Thymus (tissue), 14 donors: ENCODE results near the gene DPP10. TPM values are rescaled to one million over a fixed set of nuclear protein-coding genes. Genes with fewer than 3 reads are reported as not detected.
"Not testable (repeated sequence)": the region's sequence is repeated elsewhere in the genome, so short reads cannot be mapped to it uniquely, and the experiment has no call there.

Source experiments
- DNase-seq, 9 donors: peaks; one replicate each; pipeline ENCODE4 v3.0.0-alpha.2; 2013; ENCODE audit warnings: low spot score in 9 of 9, low read depth in 6 of 9, missing footprints in 1 of 9
- H3K27ac ChIP-seq, 2 donors: one replicate each; pipeline ENCODE4 v1.5.1; 2013; ENCODE audit warnings: control low read depth in 1 of 2, low read depth in 1 of 2, low read length in 1 of 2, mild to moderate bottlenecking in 1 of 2, moderate library complexity in 1 of 2
- H3K27me3 ChIP-seq, 2 donors: one replicate each; pipeline ENCODE4 v1.5.1; 2013; ENCODE audit warnings: low read length in 1 of 2; ENCODE audit not compliant: control insufficient read depth in 2 of 2, insufficient read depth in 1 of 2
- H3K36me3 ChIP-seq, 2 donors: one replicate each; pipeline ENCODE4 v1.5.1; 2013; ENCODE audit warnings: low read length in 1 of 2, mild to moderate bottlenecking in 1 of 2, moderate library complexity in 1 of 2; ENCODE audit not compliant: control insufficient read depth in 2 of 2, insufficient read depth in 2 of 2
- H3K4me1 ChIP-seq, 2 donors: one replicate each; pipeline ENCODE4 v1.5.1; 2013; ENCODE audit warnings: low read length in 2 of 2; ENCODE audit not compliant: control insufficient read depth in 2 of 2, insufficient read depth in 2 of 2
- H3K4me3 ChIP-seq, 2 donors: one replicate each; pipeline ENCODE4 v1.5.1; 2013; ENCODE audit warnings: low read length in 2 of 2, control low read depth in 1 of 2, mild to moderate bottlenecking in 1 of 2
- H3K9me3 ChIP-seq, 2 donors: one replicate each; pipeline ENCODE4 v1.5.1; 2013; ENCODE audit warnings: low read length in 1 of 2, mild to moderate bottlenecking in 1 of 2; ENCODE audit not compliant: control insufficient read depth in 2 of 2, insufficient read depth in 1 of 2
- WGBS: extraction: QIAGEN DNeasy Blood & Tissue Kit; methylation state at CpG from one replicate; pipeline ENCODE4 v1.1.7; 2013; 5-methylcytosine and 5-hydroxymethylcytosine counted together
- long read RNA-seq, 10 donors: transcript quantifications; one replicate each; lab custom pipeline, GENCODE V29; 2026
- polyA plus RNA-seq: library from polyadenylated mRNA; stranded (reverse); fragments of 200-250 nt; gene quantifications from one replicate; pipeline ENCODE4 v1.2.3, GENCODE V29; 2013
- total RNA-seq: library from RNA; stranded (reverse); fragments of 120-200 nt; gene quantifications from one replicate; pipeline ENCODE4 v1.2.4, GENCODE V29; 2013
- donor health status: healthy.

DPP10 gene
- total RNA-seq (0.14 TPM), polyA plus RNA-seq (0.02 TPM)
- long read RNA-seq, donor 1, result 0 reads
- long read RNA-seq, donor 2, result 0 reads
- long read RNA-seq, donor 3, result 0 reads
- long read RNA-seq, donor 4, result 0 reads
- long read RNA-seq, donor 5, result 0 reads
- long read RNA-seq, donor 6, result 0 reads
- long read RNA-seq, donor 7, result 0 reads
- long read RNA-seq, donor 8, result 0 reads
- long read RNA-seq, donor 9, result 0 reads
- long read RNA-seq, donor 10, result 0 reads

DNA sequence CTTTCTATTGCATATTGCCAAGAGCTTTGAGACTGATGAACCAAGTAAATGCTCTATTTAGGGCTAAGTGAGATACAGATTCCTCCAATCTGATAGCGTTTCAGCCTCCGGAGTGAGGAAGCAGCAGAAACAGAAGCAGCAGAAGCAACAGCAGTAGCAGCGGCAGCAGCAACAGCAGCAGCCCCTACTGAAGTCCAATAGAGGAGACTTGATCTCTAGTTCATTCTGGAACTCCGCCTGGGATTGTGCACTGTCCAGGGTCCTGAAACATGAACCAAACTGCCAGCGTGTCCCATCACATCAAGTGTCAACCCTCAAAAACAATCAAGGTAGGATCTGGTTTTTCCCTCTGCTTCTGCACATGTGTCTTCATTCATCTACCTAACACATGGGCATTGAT, at the start of gene DPP10:
TSS of gene DPP10 (plus strand) at position 132 of the 400 bp plus-strand sequence.
- Histone ChIP-seq H3K4me3 (no peak within 1 kb of the TSS), H3K9me3 (no peaks in the 10 kb centered on the region), H3K27me3 (no peaks in the 10 kb centered on the region), H3K4me1 (no peaks in the 10 kb centered on the region), H3K36me3 (no peaks in the 10 kb centered on the region), H3K27ac (no peak within 1 kb of the TSS)
- whole genome bisulfite sequencing, result 14% methylated on average over 5 of the region's 5 CpGs
- peak in 3 of 9 donors; percentile 0 to 10 (median 1) for DNase-seq

DNA sequence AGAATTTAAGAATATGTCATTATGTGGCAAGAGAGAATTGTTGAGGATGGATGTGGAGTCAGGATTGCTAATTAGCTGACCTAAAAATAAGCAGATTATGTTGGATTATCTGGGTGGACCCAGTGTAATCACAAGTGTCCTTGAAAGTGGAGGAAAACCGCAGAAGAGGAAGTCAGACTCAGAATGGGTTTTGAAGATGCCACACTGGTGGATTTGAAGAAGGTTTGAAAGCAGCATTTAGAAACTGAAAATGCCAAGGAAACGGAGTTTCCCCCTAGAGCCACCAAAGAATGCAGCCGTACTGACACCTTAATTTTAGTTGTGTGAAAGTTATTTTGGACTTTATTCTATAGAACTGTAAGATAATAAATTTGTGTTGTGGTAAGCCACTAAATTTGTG, 41.6 kb upstream of the DPP10 start:
- Histone ChIP-seq H3K9me3 (no peaks in the 10 kb centered on the region), H3K27me3 (no peaks in the 10 kb centered on the region), H3K36me3 (no peaks in the 10 kb centered on the region), H3K4me3 (no peak overlapping the region), H3K27ac (no peak overlapping the region), H3K4me1 (no peaks in the 10 kb centered on the region)
- DNase-seq, result no peak
- 64% methylated on average over 3 of the region's 3 CpGs for WGBS

DNA sequence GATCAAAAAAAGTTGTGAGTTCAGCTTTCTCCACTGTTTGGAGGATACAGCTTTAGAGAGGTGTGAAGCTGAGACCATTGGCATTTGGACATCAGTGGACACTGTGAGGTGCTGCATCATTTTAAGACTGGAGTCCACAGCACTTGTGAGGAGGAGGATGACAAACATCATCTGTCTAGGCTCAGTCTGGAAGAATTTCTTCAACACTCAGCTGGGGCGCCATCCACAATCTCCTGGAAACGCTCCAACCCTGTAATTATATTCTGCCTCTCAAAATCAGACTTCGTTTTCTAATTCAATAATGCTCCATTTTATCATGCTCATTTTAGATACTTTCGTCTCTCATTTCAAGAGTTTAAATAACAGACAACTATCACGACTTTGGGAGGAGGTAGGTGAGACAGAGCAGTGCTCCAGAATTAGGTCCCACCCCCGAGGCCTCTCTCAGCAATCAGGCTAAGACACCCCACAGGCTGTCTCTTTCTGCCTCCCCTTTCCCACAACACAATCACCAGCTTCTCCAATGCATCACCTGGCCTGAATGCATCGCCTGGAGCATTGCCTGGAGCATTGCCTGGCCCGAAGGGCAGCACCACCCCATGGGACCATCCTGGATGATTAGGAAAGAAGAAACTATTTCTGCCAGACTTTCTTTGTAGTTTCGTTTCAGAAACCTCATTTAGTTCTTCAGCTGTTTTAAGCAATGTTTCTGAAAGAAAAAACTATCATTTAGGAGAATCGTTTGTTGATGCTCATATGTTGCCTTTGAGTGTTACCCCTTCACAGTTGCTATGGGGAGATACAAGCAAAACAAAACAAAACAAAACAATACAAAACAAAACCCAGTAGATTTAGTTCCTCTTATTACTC, 37.0 kb upstream of the DPP10 start:
- DNase-seq, result no peak
- Histone ChIP-seq H3K4me1 (no peaks in the 10 kb centered on the region), H3K4me3 (no peak overlapping the region), H3K27me3 (no peaks in the 10 kb centered on the region), H3K27ac (no peak overlapping the region), H3K36me3 (no peaks in the 10 kb centered on the region), H3K9me3 (no peaks in the 10 kb centered on the region)
- WGBS, result 88% methylated on average over 10 of the region's 10 CpGs

DNA sequence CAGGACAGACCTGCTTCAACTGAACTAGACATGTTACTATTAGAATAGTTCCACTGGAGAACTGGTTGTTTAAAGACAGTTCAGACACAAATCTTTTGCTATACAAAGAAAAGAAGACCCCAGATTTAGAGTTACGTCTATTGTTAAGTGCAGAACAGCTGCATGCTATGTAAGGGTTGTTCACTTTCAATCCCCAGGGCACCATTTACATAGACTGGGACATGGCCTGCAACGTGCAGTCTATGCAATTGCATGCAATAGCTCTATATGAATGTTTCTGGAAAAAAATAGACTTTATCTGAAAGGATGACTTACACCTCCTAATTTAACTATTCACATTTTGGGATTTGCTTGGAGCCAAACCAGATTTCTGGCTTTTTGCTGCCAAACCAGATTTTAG, 36.1 kb upstream of the DPP10 start:
- Histone ChIP-seq H3K27ac (no peak overlapping the region), H3K9me3 (no peaks in the 10 kb centered on the region), H3K4me3 (no peak overlapping the region), H3K36me3 (no peaks in the 10 kb centered on the region), H3K4me1 (no peaks in the 10 kb centered on the region), H3K27me3 (no peaks in the 10 kb centered on the region)
- WGBS, result 75% methylated on average over 2 of the region's 2 CpGs
- no peak for DNase-seq

DNA sequence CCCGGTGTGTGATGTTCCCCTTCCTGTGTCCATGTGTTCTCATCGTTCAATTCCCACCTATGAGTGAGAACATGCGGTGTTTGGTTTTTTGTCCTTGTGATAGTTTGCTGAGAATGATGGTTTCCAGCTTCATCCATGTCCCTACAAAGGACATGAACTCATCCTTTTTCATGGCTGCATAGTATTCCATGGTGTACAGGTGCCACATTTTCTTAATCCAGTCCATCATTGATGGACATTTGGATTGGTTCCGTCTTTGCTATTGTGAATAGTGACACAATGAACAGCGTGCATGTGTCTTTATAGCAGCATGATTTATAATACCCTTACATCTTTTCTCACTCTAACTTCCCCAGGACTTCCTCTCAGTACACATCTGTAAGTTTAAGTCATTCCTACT, 35.1 kb upstream of the DPP10 start:
- H3K4me3 ChIP-seq, H3K36me3 ChIP-seq, DNase-seq, H3K4me1 ChIP-seq, H3K27ac ChIP-seq, H3K27me3 ChIP-seq, H3K9me3 ChIP-seq: not testable (repeated sequence)
- WGBS, result 96% methylated on average over 4 of the region's 5 CpGs

DNA sequence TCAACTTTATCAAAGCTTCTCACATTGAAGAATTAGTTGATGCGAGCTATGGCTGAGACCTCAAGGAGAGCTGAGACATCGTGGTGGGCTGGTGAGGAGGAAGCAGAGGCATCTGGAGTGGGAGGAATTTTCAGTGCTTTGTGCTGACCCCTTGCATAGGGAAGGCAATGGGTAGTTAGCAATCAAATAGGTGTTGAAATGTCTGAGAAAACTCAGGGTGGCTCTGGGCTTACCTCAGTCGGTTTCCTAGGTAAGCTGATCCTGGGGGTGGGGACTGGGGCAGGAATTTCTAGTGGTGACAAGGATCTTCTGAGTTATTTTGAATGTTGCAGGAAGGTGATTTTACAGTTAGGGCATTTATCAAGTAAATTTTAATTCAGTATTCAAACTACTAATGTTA, 20.7 kb upstream of the DPP10 start:
- 58% methylated on average over 3 of the region's 3 CpGs for WGBS
- Histone ChIP-seq H3K4me3 (no peak overlapping the region), H3K27me3 (no peaks in the 10 kb centered on the region), H3K36me3 (no peaks in the 10 kb centered on the region), H3K9me3 (peaks cover 0 to 3% of the 10 kb centered on the region in 2 donors), H3K27ac (no peak overlapping the region), H3K4me1 (no peaks in the 10 kb centered on the region)
- DNase-seq, result no peak

DNA sequence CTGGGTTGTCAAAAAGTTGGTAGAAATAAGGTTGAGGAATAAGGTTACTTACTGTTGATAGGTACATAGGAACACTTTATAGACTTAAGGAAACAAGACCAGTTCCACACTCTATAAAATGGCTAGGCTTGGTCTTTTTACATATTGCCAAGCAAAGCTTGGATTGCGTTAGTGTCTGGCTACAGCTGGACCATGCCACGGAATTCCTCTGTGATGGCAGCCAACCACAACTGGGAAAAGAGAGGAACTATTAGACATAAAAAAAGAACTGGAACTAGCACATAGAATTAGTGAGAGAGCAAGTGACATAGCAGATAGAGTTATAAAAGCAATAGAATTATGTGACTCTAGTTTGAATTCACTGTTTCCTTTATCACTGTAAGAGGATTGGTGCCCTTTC, 17.7 kb upstream of the DPP10 start:
- Histone ChIP-seq H3K27ac (no peak overlapping the region), H3K27me3 (no peaks in the 10 kb centered on the region), H3K36me3 (no peaks in the 10 kb centered on the region), H3K4me3 (no peak overlapping the region), H3K4me1 (no peaks in the 10 kb centered on the region), H3K9me3 (peaks cover 0 to 3% of the 10 kb centered on the region in 2 donors)
- DNase-seq, result no peak
- 91% methylated on average over 2 of the region's 2 CpGs for WGBS

DNA sequence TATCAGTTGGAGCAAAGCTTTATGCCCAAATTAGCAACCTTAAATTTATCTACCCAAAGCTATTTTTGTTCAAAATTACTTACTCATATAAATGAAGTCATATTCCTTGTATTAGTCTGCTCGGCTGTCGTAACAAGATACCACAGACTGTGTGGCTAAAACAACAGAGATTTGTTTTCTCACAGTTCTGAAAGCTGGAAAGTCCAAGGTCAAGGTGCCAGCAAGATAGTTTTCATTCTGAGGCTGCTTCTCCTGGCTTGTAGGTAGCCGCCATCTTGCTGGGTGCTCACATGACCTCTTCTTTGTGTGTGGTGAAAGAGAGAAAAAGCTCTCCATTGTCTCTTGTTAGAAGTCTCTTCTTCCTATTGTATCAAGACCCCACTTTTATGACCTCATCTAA, 15.7 kb upstream of the DPP10 start:
- H3K9me3 ChIP-seq, result peaks cover 0 to 1% of the 10 kb centered on the region in 2 donors
- 92% methylated on average over 3 of the region's 3 CpGs for WGBS

DNA sequence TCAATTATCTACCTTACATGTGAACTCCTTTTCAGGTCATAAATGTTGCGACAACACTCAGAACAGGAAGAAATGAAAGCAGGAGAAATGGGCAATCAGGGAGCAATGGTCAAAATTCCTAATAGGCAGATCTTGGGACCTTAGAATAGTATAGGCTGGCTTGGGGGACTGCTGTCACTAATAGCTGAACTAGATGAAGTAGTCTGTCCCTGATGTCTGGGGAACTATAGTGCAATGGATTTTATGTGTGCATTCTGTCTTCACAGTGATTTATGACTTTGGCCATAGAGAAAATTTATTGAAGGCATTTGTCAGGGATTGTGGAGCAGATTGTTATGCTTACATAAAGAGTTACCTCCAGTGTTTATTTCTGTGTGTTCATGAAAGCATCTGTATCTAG, 6.1 kb upstream of the DPP10 start:
- Histone ChIP-seq H3K27ac (no peak overlapping the region), H3K9me3 (no peaks in the 10 kb centered on the region), H3K4me3 (no peak overlapping the region), H3K4me1 (no peaks in the 10 kb centered on the region), H3K36me3 (no peaks in the 10 kb centered on the region), H3K27me3 (no peaks in the 10 kb centered on the region)
- 96% methylated on average over 1 of the region's 1 CpG for WGBS
- no peak for DNase-seq

More for the DNA sequence above, 15.7 kb upstream of the DPP10 start:
- Histone ChIP-seq H3K36me3 (no peaks in the 10 kb centered on the region), H3K27ac (no peak overlapping the region), H3K27me3 (no peaks in the 10 kb centered on the region), H3K4me1 (no peaks in the 10 kb centered on the region), H3K4me3 (no peak overlapping the region)
- no peak for DNase-seq
